ENCODE data around the gene RBBP8. TPM values are rescaled to one million over a fixed set of nuclear protein-coding genes. Genes with fewer than 3 reads are reported as not detected.

The RBBP8 gene
- total RNA-seq, 1 experiment from 2014 or later = 33.3 TPM

DNA sequence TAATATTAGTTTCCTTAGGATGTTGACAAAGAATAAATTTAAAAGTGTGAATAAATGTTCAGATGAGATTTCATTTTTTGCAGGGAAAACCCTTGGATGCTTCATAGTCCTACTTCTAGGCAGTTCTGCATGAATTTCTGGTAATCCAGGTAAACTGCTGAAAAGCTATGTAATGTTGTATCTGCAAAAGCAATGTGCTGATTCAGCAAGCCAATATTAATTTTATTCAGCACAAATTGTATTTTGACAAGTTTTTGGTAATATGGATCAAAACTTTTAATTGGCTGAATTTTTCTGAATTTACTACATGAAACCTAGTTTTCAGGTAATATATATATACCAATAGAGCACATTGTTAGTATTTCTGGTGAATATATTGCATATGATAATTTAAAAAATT lies 17.8 kb upstream of the RBBP8 start:
- no peak overlapping the region for H3K4me3 Mint-ChIP-seq
- POLR2A ChIA-PET = interaction anchor here (0.6 to 1.1 kb wide), 2 partner anchors 13 to 18 kb away, joined by 3 to 4 read pairs; partner anchors contain the start of gene RBBP8
- H3K4me1 Mint-ChIP-seq = peaks cover 51% of the 10 kb centered on the region

GRCh38 chr18:22921772-22922171 lies 11.4 kb upstream of the RBBP8 start:
- Mint-ChIP-seq H3K4me1 (peaks cover 6% of the 10 kb centered on the region; the same call in 1 of the 2 replicates), H3K27ac (no peak overlapping the region), H3K4me3 (no peak overlapping the region), H3K27me3 (ENCODE audit: low read depth) (no peaks in the 10 kb centered on the region), H3K36me3 (no peaks in the 10 kb centered on the region), H3K9me3 (no peaks in the 10 kb centered on the region)
- ChIA-PET CTCF (interaction anchor here (2.0 kb wide), 1 partner anchor 12 kb away, joined by 5 read pairs; the partner anchor contains the start of gene RBBP8), POLR2A (no interaction called here)
- DNase-seq (ENCODE audit: low spot score) (no peak), ATAC-seq (no peak)
- TF ChIP-seq, protein P1, sequence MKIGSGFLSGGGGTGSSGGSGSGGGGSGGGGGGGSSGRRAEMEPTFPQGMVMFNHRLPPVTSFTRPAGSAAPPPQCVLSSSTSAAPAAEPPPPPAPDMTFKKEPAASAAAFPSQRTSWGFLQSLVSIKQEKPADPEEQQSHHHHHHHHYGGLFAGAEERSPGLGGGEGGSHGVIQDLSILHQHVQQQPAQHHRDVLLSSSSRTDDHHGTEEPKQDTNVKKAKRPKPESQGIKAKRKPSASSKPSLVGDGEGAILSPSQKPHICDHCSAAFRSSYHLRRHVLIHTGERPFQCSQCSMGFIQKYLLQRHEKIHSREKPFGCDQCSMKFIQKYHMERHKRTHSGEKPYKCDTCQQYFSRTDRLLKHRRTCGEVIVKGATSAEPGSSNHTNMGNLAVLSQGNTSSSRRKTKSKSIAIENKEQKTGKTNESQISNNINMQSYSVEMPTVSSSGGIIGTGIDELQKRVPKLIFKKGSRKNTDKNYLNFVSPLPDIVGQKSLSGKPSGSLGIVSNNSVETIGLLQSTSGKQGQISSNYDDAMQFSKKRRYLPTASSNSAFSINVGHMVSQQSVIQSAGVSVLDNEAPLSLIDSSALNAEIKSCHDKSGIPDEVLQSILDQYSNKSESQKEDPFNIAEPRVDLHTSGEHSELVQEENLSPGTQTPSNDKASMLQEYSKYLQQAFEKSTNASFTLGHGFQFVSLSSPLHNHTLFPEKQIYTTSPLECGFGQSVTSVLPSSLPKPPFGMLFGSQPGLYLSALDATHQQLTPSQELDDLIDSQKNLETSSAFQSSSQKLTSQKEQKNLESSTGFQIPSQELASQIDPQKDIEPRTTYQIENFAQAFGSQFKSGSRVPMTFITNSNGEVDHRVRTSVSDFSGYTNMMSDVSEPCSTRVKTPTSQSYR (CRISPR knock-in tag; IDR thresholded peaks at IDR 0.05) = no peak
- TF ChIP-seq, protein P2, sequence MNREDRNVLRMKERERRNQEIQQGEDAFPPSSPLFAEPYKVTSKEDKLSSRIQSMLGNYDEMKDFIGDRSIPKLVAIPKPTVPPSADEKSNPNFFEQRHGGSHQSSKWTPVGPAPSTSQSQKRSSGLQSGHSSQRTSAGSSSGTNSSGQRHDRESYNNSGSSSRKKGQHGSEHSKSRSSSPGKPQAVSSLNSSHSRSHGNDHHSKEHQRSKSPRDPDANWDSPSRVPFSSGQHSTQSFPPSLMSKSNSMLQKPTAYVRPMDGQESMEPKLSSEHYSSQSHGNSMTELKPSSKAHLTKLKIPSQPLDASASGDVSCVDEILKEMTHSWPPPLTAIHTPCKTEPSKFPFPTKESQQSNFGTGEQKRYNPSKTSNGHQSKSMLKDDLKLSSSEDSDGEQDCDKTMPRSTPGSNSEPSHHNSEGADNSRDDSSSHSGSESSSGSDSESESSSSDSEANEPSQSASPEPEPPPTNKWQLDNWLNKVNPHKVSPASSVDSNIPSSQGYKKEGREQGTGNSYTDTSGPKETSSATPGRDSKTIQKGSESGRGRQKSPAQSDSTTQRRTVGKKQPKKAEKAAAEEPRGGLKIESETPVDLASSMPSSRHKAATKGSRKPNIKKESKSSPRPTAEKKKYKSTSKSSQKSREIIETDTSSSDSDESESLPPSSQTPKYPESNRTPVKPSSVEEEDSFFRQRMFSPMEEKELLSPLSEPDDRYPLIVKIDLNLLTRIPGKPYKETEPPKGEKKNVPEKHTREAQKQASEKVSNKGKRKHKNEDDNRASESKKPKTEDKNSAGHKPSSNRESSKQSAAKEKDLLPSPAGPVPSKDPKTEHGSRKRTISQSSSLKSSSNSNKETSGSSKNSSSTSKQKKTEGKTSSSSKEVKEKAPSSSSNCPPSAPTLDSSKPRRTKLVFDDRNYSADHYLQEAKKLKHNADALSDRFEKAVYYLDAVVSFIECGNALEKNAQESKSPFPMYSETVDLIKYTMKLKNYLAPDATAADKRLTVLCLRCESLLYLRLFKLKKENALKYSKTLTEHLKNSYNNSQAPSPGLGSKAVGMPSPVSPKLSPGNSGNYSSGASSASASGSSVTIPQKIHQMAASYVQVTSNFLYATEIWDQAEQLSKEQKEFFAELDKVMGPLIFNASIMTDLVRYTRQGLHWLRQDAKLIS (CRISPR knock-in tag; IDR thresholded peaks at IDR 0.05; ENCODE audit: borderline replicate concordance) = no peak
- TF ChIP-seq E2F5 (CRISPR knock-in tag; IDR thresholded peaks at IDR 0.05) (no peak), ZNF416 (CRISPR knock-in tag; IDR thresholded peaks at IDR 0.05) (no peak), CDX4 (CRISPR knock-in tag; IDR thresholded peaks at IDR 0.05; ENCODE audit: borderline replicate concordance) (no peak)

More for the DNA sequence above, 17.8 kb upstream of the RBBP8 start:
- no peak for TF ChIP-seq ZBTB21 (CRISPR knock-in tag; IDR thresholded peaks at IDR 0.05; ENCODE audit: borderline replicate concordance)
- TF ChIP-seq ZNF416 (CRISPR knock-in tag; IDR thresholded peaks at IDR 0.05) = no peak
- TF ChIP-seq, protein P3, sequence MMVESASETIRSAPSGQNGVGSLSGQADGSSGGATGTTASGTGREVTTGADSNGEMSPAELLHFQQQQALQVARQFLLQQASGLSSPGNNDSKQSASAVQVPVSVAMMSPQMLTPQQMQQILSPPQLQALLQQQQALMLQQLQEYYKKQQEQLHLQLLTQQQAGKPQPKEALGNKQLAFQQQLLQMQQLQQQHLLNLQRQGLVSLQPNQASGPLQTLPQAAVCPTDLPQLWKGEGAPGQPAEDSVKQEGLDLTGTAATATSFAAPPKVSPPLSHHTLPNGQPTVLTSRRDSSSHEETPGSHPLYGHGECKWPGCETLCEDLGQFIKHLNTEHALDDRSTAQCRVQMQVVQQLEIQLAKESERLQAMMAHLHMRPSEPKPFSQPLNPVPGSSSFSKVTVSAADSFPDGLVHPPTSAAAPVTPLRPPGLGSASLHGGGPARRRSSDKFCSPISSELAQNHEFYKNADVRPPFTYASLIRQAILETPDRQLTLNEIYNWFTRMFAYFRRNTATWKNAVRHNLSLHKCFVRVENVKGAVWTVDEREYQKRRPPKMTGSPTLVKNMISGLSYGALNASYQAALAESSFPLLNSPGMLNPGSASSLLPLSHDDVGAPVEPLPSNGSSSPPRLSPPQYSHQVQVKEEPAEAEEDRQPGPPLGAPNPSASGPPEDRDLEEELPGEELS (CRISPR knock-in tag; IDR thresholded peaks at IDR 0.05) = no peak
- no peak for TF ChIP-seq GRHL2 (CRISPR knock-in tag; IDR thresholded peaks at IDR 0.05; ENCODE audit: insufficient replicate concordance, severe bottlenecking)
- no peak for TF ChIP-seq E2F1 (CRISPR knock-in tag; IDR thresholded peaks at IDR 0.05)
- H3K27me3 Mint-ChIP-seq (ENCODE audit: low read depth) = no peaks in the 10 kb centered on the region
- DNase-seq (ENCODE audit: low spot score) (no peak), ATAC-seq (no peak)
- no peak overlapping the region for H3K27ac Mint-ChIP-seq
- CTCF ChIA-PET = interaction anchor here (0.5 to 2.5 kb wide), 6 partner anchors 10 to 117 kb away, joined by 3 to 12 read pairs (median 4); no protein-coding TSS in a partner anchor
- peaks cover 7% of the 10 kb centered on the region for H3K9me3 Mint-ChIP-seq
- H3K36me3 Mint-ChIP-seq = peaks cover 5% of the 10 kb centered on the region
